ENCODE data around the gene BRD1.

BRD1 gene

DNA sequence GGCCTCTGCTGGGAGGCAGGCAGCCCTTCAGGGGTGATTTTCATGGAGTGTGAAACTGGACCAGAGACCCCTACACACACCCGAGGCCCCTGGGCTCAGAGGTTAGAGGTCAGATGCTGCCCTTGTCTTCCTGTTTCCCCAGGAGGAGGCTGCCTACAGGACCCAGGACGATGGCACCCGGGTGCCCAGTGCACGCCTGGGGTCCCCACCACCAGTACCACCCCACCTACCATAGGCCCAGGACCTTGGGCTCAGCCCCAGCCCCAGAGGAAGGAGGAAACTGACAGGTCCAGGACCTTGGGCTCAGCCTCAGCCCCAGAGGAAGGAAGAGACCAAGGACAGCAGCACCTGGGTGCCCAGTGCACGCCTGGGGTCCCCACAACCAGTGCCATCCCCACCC is 79.2 kb downstream of the BRD1 start:
- TF ChIP-seq, protein P1, sequence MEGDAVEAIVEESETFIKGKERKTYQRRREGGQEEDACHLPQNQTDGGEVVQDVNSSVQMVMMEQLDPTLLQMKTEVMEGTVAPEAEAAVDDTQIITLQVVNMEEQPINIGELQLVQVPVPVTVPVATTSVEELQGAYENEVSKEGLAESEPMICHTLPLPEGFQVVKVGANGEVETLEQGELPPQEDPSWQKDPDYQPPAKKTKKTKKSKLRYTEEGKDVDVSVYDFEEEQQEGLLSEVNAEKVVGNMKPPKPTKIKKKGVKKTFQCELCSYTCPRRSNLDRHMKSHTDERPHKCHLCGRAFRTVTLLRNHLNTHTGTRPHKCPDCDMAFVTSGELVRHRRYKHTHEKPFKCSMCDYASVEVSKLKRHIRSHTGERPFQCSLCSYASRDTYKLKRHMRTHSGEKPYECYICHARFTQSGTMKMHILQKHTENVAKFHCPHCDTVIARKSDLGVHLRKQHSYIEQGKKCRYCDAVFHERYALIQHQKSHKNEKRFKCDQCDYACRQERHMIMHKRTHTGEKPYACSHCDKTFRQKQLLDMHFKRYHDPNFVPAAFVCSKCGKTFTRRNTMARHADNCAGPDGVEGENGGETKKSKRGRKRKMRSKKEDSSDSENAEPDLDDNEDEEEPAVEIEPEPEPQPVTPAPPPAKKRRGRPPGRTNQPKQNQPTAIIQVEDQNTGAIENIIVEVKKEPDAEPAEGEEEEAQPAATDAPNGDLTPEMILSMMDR (IDR thresholded peaks at IDR 0.05; ENCODE audit: low read depth, low read length), result no peak
- DNase-seq (ENCODE audit: low read depth, low spot score), result no peak
- in situ Hi-C loops (cut with HindIII; ENCODE audit: low sequenced_read_pairs), result no loop called here
- H3K4me3 ChIP-seq (ENCODE audit: low read depth, low read length), result no peak overlapping the region

DNA sequence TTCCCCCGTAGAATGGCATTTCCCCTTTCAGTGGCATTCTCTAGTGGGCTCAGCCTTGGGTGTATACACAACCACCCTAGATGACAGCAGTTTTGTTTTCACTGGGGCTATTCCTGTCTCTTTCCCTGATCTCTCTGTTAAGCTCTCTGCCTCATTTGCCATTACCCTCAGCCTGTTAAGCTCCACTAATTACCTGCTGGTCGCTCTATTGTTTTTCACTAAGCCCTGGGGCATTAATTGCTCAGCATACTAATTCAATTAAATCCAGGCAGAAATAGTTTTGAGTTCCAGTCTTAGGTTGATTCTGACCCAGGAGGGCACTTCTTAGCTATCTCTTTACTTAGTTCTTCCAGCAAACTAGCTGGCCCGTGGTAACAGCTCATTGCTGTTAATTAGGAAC is 80.0 kb downstream of the BRD1 start:
- DNase-seq (ENCODE audit: low read depth, low spot score), result no peak
- H3K4me3 ChIP-seq (ENCODE audit: low read depth, low read length), result no peak overlapping the region
- TF ChIP-seq, protein P1 (IDR thresholded peaks at IDR 0.05; ENCODE audit: low read depth, low read length), result no peak
- in situ Hi-C loops (cut with HindIII; ENCODE audit: low sequenced_read_pairs), result no loop called here

DNA sequence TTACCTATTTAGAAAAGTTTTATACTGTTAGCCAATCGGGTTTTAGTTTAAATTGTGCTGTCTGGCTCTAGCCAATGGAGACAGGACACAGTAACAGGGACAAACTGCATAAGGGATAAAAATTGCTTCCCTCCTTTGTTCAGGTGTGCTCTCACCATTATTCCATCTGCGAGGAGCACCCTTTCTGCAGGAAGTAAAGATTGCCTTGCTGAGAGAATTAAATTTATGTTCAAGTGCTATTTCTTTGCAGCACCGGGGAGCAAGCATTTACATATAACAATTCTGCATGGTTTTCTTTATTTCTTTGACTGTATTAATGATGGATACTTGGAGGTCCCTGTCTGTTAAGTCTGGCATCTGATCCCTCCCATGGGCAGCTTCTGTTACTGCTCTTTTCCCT is 80.5 kb downstream of the BRD1 start:
- in situ Hi-C loops (cut with HindIII; ENCODE audit: low sequenced_read_pairs), result no loop called here
- no peak overlapping the region for H3K4me3 ChIP-seq (ENCODE audit: low read depth, low read length)
- TF ChIP-seq, protein P1 (IDR thresholded peaks at IDR 0.05; ENCODE audit: low read depth, low read length), result no peak
- DNase-seq (ENCODE audit: low read depth, low spot score), result no peak

DNA sequence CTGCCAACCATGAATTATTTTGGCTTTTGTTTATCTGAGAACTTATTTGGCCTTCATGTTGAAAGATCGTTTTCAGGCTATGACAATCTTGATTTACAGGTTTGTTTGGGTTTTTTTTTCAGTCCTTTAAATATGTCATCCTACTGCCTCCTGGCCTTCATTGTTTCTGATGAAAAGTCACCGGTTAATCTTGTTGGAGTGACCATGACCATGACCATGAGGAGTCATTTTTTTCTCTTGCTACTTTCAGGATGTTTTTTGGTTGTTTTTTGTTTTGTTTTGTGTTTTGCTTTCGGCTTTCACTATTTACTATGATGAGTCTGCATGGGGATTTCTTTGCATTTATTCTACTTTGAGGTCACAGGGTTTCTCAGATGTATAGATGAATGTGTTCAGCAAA is 81.6 kb downstream of the BRD1 start:
- in situ Hi-C loops (cut with HindIII; ENCODE audit: low sequenced_read_pairs), result no loop called here
- H3K4me3 ChIP-seq (ENCODE audit: low read depth, low read length), result no peak overlapping the region
- no peak for DNase-seq (ENCODE audit: low read depth, low spot score)
- TF ChIP-seq, protein P1 (IDR thresholded peaks at IDR 0.05; ENCODE audit: low read depth, low read length), result no peak

DNA sequence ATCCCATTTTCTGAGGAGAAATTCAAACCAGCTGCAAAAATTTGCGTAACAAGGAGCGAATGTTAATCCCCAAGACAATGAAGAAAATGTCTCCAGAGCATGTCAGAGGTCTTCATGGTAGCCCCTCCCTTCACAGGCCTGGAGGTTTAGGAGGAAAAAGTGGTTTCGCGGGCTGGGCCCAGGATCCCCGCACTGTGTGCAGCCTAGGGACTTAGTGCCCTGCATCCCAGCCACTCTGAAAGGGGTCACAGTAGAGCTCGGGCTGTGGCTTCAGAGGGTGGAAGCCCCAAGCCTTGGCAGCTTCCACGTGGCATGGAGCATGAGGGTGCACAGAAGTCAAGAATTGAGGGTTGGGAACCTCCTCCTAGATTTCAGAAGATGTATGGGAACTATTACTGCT is 87.4 kb downstream of the BRD1 start:
- no peak for DNase-seq (ENCODE audit: low read depth, low spot score)
- TF ChIP-seq, protein P1 (IDR thresholded peaks at IDR 0.05; ENCODE audit: low read depth, low read length), result no peak
- no peak overlapping the region for H3K4me3 ChIP-seq (ENCODE audit: low read depth, low read length)
- in situ Hi-C loops (cut with HindIII; ENCODE audit: low sequenced_read_pairs), result no loop called here

DNA sequence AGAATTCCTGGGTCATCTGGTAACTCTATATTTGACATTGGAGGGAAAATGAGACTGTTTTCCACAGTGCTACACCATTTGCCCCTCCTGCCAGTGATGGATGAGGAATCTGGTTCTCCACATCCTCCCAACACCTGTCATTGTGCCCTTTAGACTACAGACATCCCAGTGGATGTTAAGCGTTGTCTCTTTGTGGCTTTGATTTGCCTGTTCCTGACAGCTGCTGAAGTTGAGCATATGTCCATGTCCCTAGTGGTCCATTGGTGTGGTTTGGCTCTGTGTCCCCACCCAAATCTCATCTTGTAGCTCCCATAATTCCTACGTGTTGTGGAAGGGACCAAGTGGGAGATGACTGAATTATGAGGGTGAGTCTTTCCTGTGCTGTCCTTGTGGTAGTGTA is 88.5 kb downstream of the BRD1 start:
- H3K4me3 ChIP-seq (ENCODE audit: low read depth, low read length), result no peak overlapping the region
- DNase-seq (ENCODE audit: low read depth, low spot score), result no peak
- TF ChIP-seq, protein P1 (IDR thresholded peaks at IDR 0.05; ENCODE audit: low read depth, low read length), result no peak
- in situ Hi-C loops (cut with HindIII; ENCODE audit: low sequenced_read_pairs), result no loop called here

DNA sequence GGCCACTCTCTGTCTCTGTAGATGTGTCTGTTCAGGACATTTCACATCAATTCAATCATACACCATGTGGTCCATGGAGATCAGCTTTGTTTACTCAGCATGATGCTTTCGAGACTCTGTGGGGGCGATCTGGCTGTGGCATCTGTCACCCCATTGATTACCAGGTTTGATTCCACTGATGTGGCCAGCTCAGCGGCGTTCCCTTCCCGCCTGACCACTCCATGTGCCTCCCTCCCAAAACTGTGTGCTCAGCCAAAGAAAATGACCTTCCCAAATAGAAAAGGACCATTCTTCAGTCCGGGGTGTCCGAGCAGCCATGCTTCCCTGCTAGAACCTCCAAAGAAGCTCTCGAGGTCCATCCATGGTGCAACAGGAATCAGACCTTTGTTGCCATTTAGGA is 89.1 kb downstream of the BRD1 start:
- TF ChIP-seq, protein P1 (IDR thresholded peaks at IDR 0.05; ENCODE audit: low read depth, low read length), result no peak
- no peak overlapping the region for H3K4me3 ChIP-seq (ENCODE audit: low read depth, low read length)
- in situ Hi-C loops (cut with HindIII; ENCODE audit: low sequenced_read_pairs), result no loop called here
- DNase-seq (ENCODE audit: low read depth, low spot score), result no peak
